ENCODE results near the gene CTBP1.

GRCh38 chr4:1259966-1260365 lies 11.0 kb upstream of the CTBP1 start:
- TF ChIP-seq EZH2 (IDR thresholded peaks at IDR 0.05; ENCODE audit: insufficient read depth, poor library complexity, severe bottlenecking) (no peak), EZH2phosphoT487 (IDR thresholded peaks at IDR 0.05; ENCODE audit: insufficient read depth, low read depth) (no peak)

Measured in GM23248 (cell line).